Natural killer cell (primary cell): Measurements from ENCODE around the gene RHOXF1. TPM values are rescaled to one million over a fixed set of nuclear protein-coding genes. Genes with fewer than 3 reads are reported as not detected.
"Not testable (repeated sequence)": the region's sequence is repeated elsewhere in the genome, so short reads cannot be mapped to it uniquely, and the experiment has no call there.

Source experiments
- ATAC-seq, 3 donors: fragments of 150-1000 bp in 2 of 3; fragments of 200-7000 bp in 1 of 3; cut with Tn5 transposase; 1 replicate in 1 of 3; 2 replicates in 2 of 3; pipeline ENCODE4 v1.10.0; 2021; ENCODE audit warnings: mild to moderate bottlenecking in 2 of 3, moderate library complexity in 2 of 3
- DNase-seq, 2 donors: peaks; one replicate each; pipeline versions ENCODE4 v3.0.0 to v3.0.0-alpha.2; 2013 to 2021; ENCODE audit warnings: mixed read lengths in 1 of 2
- H3K27ac ChIP-seq: one replicate; pipeline ENCODE4 v1.5.1; 2013; ENCODE audit warnings: mild to moderate bottlenecking, low read length
- H3K27me3 ChIP-seq: one replicate; pipeline ENCODE4 v1.6.1; 2013; ENCODE audit warnings: low read length; ENCODE audit not compliant: control insufficient read depth, insufficient read depth
- H3K36me3 ChIP-seq: one replicate; pipeline ENCODE4 v1.6.1; 2013; ENCODE audit warnings: low read length; ENCODE audit not compliant: control insufficient read depth, insufficient read depth
- H3K4me1 ChIP-seq: one replicate; pipeline ENCODE4 v1.6.1; 2013; ENCODE audit warnings: low read length; ENCODE audit not compliant: control insufficient read depth, insufficient read depth
- H3K4me3 ChIP-seq: one replicate; pipeline ENCODE4 v1.5.1; 2013; ENCODE audit warnings: low read length
- H3K9me3 ChIP-seq: one replicate; pipeline ENCODE4 v1.6.1; 2013; ENCODE audit warnings: low read length; ENCODE audit not compliant: control insufficient read depth, insufficient read depth
- H3K27ac Mint-ChIP-seq, 2 donors: one replicate each; pipeline ENCODE4 v1.8.0; 2022; ENCODE audit warnings: mild to moderate bottlenecking in 2 of 2, mixed read lengths in 2 of 2, moderate library complexity in 1 of 2
- H3K27me3 Mint-ChIP-seq, 2 donors: one replicate each; pipeline ENCODE4 v1.8.0; 2022; ENCODE audit warnings: low read depth in 2 of 2, mixed read lengths in 2 of 2
- H3K36me3 Mint-ChIP-seq: one replicate; pipeline ENCODE4 v1.8.0; 2022; ENCODE audit warnings: mixed read lengths
- H3K4me1 Mint-ChIP-seq, 2 donors: one replicate each; pipeline ENCODE4 v1.8.0; 2022; ENCODE audit warnings: mixed read lengths in 2 of 2
- H3K4me3 Mint-ChIP-seq: one replicate; pipeline ENCODE4 v1.8.0; 2022; ENCODE audit warnings: mild to moderate bottlenecking, moderate library complexity, mixed read lengths
- H3K9me3 Mint-ChIP-seq, 2 donors: one replicate each; pipeline ENCODE4 v1.8.0; 2022; ENCODE audit warnings: mixed read lengths in 2 of 2
- CTCF ChIP-seq: fragments of 200-600 bp; IDR thresholded peaks from one replicate; pipeline ENCODE4 v1.8.0; 2022; ENCODE audit warnings: antibody characterized with exemption
- WGBS: methylation state at CpG from one replicate; pipeline ENCODE4 v1.1.7; 2013; ENCODE audit warnings: missing lambda C conversion rate; ENCODE audit not compliant: insufficient coverage; 5-methylcytosine and 5-hydroxymethylcytosine counted together
- intact Hi-C: fragments of 100-400 bp; cut with micrococcal nuclease; formaldehyde crosslinking; loops from one replicate; pipeline ENCODE4 v1.14.2; 2022
- total RNA-seq, 4 donors: library from RNA; stranded (reverse); fragments of 120-200 nt in 1 of 4; gene quantifications; one replicate each; pipeline versions ENCODE4 v1.2.3 to v1.2.4, GENCODE V29; 2013 to 2022

RHOXF1 gene
- total RNA-seq, 3 donors from 2014 or later (not counting 1 experiment from before 2014, with no cell fraction given), result 1.4 to 2.6 TPM; not detected in 1

- H3K27me3 ChIP-seq, result no peaks in the 10 kb centered on the region
- WGBS, result 100% methylated on average over 2 of the region's 3 CpGs
- no peaks in the 10 kb centered on the region for H3K9me3 ChIP-seq
- H3K4me1 Mint-ChIP-seq, result peaks cover 5 to 7% of the 10 kb centered on the region in 2 donors
- no peak for TF ChIP-seq CTCF
- H3K4me1 ChIP-seq, result no peaks in the 10 kb centered on the region
- H3K36me3 ChIP-seq, result no peaks in the 10 kb centered on the region
- DNase-seq, result no peak
- ATAC-seq, result no peak
- no peaks in the 10 kb centered on the region for H3K9me3 Mint-ChIP-seq
- no peak overlapping the region for H3K4me3 ChIP-seq
- no peaks in the 10 kb centered on the region for H3K27me3 Mint-ChIP-seq
- no peaks in the 10 kb centered on the region for H3K36me3 Mint-ChIP-seq
- H3K27ac ChIP-seq, result no peak overlapping the region
- no peak overlapping the region for H3K27ac Mint-ChIP-seq
- H3K4me3 Mint-ChIP-seq, result no peak overlapping the region
- intact Hi-C loops, result no loop called here
Measured at GRCh38 chrX:120125444-120125843, 9.7 kb upstream of the RHOXF1 start.

GRCh38 chrX:120120223-120120622 lies 4.5 kb upstream of the RHOXF1 start:
- no peaks in the 10 kb centered on the region for H3K36me3 ChIP-seq
- H3K36me3 Mint-ChIP-seq, result no peaks in the 10 kb centered on the region
- intact Hi-C loops, result no loop called here
- no peaks in the 10 kb centered on the region for H3K27me3 ChIP-seq
- no peak for ATAC-seq
- H3K27ac ChIP-seq, result no peak overlapping the region
- no peaks in the 10 kb centered on the region for H3K9me3 Mint-ChIP-seq
- TF ChIP-seq CTCF, result no peak
- 96% methylated on average over 12 of the region's 12 CpGs for WGBS
- H3K27ac Mint-ChIP-seq, result no peak overlapping the region
- no peaks in the 10 kb centered on the region for H3K4me1 ChIP-seq
- DNase-seq, result no peak
- no peaks in the 10 kb centered on the region for H3K9me3 ChIP-seq
- H3K4me1 Mint-ChIP-seq, result peaks cover 0 to 4% of the 10 kb centered on the region in 2 donors
- H3K4me3 Mint-ChIP-seq, result no peak overlapping the region
- H3K4me3 ChIP-seq, result no peak overlapping the region
- H3K27me3 Mint-ChIP-seq, result no peaks in the 10 kb centered on the region

GRCh38 chrX:120111611-120112010 lies 4.1 kb downstream of the RHOXF1 start:
- no peak for TF ChIP-seq CTCF
- intact Hi-C loops, result no loop called here
- H3K4me1 Mint-ChIP-seq, result no peaks in the 10 kb centered on the region

GRCh38 chrX:120109378-120109777 lies 6.3 kb downstream of the RHOXF1 start:
- Mint-ChIP-seq H3K27ac (no peak overlapping the region), H3K4me3 (no peak overlapping the region), H3K36me3 (no peaks in the 10 kb centered on the region), H3K9me3 (no peaks in the 10 kb centered on the region), H3K27me3 (peaks cover 0 to 11% of the 10 kb centered on the region in 2 donors), H3K4me1 (no peaks in the 10 kb centered on the region)
- DNase-seq (no peak), ATAC-seq (no peak)
- Histone ChIP-seq H3K4me1 (no peaks in the 10 kb centered on the region), H3K9me3 (no peaks in the 10 kb centered on the region), H3K36me3 (no peaks in the 10 kb centered on the region), H3K4me3 (no peak overlapping the region), H3K27me3 (no peaks in the 10 kb centered on the region), H3K27ac (no peak overlapping the region)
- TF ChIP-seq CTCF, result no peak
- intact Hi-C loops, result no loop called here
- WGBS, result no CpG with 5 or more reads among the region's 1 CpG

More at GRCh38 chrX:120111611-120112010, 4.1 kb downstream of the RHOXF1 start:
- no peaks in the 10 kb centered on the region for H3K36me3 Mint-ChIP-seq
- no peak for DNase-seq
- Histone ChIP-seq H3K4me1 (no peaks in the 10 kb centered on the region), H3K36me3 (no peaks in the 10 kb centered on the region), H3K4me3 (no peak overlapping the region), H3K9me3 (no peaks in the 10 kb centered on the region), H3K27ac (no peak overlapping the region), H3K27me3 (no peaks in the 10 kb centered on the region)
- no peak overlapping the region for H3K27ac Mint-ChIP-seq
- peaks cover 0 to 6% of the 10 kb centered on the region in 2 donors for H3K27me3 Mint-ChIP-seq
- H3K9me3 Mint-ChIP-seq, result no peaks in the 10 kb centered on the region
- no peak for ATAC-seq
- H3K4me3 Mint-ChIP-seq, result no peak overlapping the region

GRCh38 chrX:120104707-120105106 lies 11.0 kb downstream of the RHOXF1 start:
- not testable (repeated sequence) for H3K36me3 ChIP-seq, H3K27ac Mint-ChIP-seq

More at GRCh38 chrX:120104707-120105106, 11.0 kb downstream of the RHOXF1 start:
- peaks cover 3 to 25% of the 10 kb centered on the region in 2 donors for H3K27me3 Mint-ChIP-seq
- WGBS, result 100% methylated on average over 1 of the region's 2 CpGs
- H3K4me3 Mint-ChIP-seq, H3K4me1 ChIP-seq, DNase-seq, H3K4me1 Mint-ChIP-seq, H3K9me3 ChIP-seq, H3K27ac ChIP-seq, intact Hi-C loops, H3K9me3 Mint-ChIP-seq, ATAC-seq, H3K27me3 ChIP-seq, H3K4me3 ChIP-seq: not testable (repeated sequence)
- H3K36me3 Mint-ChIP-seq, result peaks cover 14% of the 10 kb centered on the region
